NK-92 (cell line): ENCODE data around the gene SNRNP40.

ENCODE experiments used
- DNase-seq: peaks from one replicate; lab custom pipeline; 2025; ENCODE audit not compliant: unreplicated experiment; lab: John Stamatoyannopoulos, UW

SNRNP40 gene

GRCh38 chr1:31234123-31234708 is 62.4 kb downstream of the SNRNP40 start:
- no peak for DNase-seq

GRCh38 chr1:31232689-31233088 is 63.9 kb downstream of the SNRNP40 start:
- no peak for DNase-seq

- DNase-seq, result no peak
Measured at GRCh38 chr1:31231802-31232201, 64.8 kb downstream of the SNRNP40 start.

GRCh38 chr1:31230378-31230777 is 66.2 kb downstream of the SNRNP40 start:
- DNase-seq, result no peak

GRCh38 chr1:31228986-31229385 is 67.6 kb downstream of the SNRNP40 start:
- no peak for DNase-seq

- DNase-seq, result no peak
Measured at GRCh38 chr1:31227891-31228568, 68.6 kb downstream of the SNRNP40 start.

GRCh38 chr1:31224068-31224467 is 72.5 kb downstream of the SNRNP40 start:
- DNase-seq, result no peak

- no peak for DNase-seq
Measured at GRCh38 chr1:31222176-31222575, 74.4 kb downstream of the SNRNP40 start.

- DNase-seq, result no peak
Measured at GRCh38 chr1:31221072-31221471, 75.5 kb downstream of the SNRNP40 start.

- DNase-seq, result no peak
Measured at GRCh38 chr1:31219489-31219888, 77.1 kb downstream of the SNRNP40 start.

- no peak for DNase-seq
Measured at GRCh38 chr1:31218705-31219104, 77.9 kb downstream of the SNRNP40 start.

GRCh38 chr1:31216016-31216415 is 80.6 kb downstream of the SNRNP40 start:
- no peak for DNase-seq

GRCh38 chr1:31215065-31215570 is 81.5 kb downstream of the SNRNP40 start:
- DNase-seq, result no peak

- DNase-seq, result no peak
Measured at GRCh38 chr1:31214316-31215064, 82.1 kb downstream of the SNRNP40 start.
